Measurements from ENCODE around the gene DNAJA3. TPM values are rescaled to one million over a fixed set of nuclear protein-coding genes. Genes with fewer than 3 reads are reported as not detected.
A peak's percentile ranks its signal among the peaks of the same experiment; 100 is the strongest.

Gene DNAJA3
- total and polyA plus RNA-seq, 2 of the 4 experiments (the other 2 are of a cell fraction): 38.0 to 40.2 TPM

- DNase-seq (no peak), ATAC-seq (ENCODE audit: low read depth) (peak; percentile 42)
- Histone ChIP-seq H3K4me1 (ENCODE audit: control insufficient read depth, insufficient read depth, low read length) (peaks cover 19% of the 10 kb centered on the region), H3K4me3 (ENCODE audit: insufficient read depth, low read depth, low read length) (no peak overlapping the region), H3K9ac (ENCODE audit: low read depth, low read length) (peak overlapping the region; percentile 41; the same call in 1 of the 2 replicates), H4K20me1 (ENCODE audit: insufficient read depth, low read length) (peaks cover 6% of the 10 kb centered on the region), H3K18ac (ENCODE audit: low read depth, low read length) (peak overlapping the region; percentile 16; the same call in 1 of the 2 replicates), H3K14ac (replicated peaks; ENCODE audit: low read depth, low read length) (peak overlapping the region; percentile 15), H3K27me3 (ENCODE audit: control insufficient read depth, insufficient read depth, low read length) (no peaks in the 10 kb centered on the region), H4K5ac (ENCODE audit: low read depth, low read length) (peak overlapping the region; percentile 27; the same call in 1 of the 2 replicates), H4K8ac (ENCODE audit: low read depth in 2 of 2, low read length in 2 of 2) (peak overlapping the region in 1 of 2 experiments; percentile 12; a peak in 2 of 4 replicates), H2BK5ac (ENCODE audit: low read depth, low read length, poor library complexity, severe bottlenecking) (peak overlapping the region; percentile 87), H3K23ac (ENCODE audit: low read depth, low read length) (peak overlapping the region; percentile 60), H2BK15ac (ENCODE audit: low read depth, low read length) (peak overlapping the region; percentile 9; the same call in 2 of the 3 replicates), H3K56ac (ENCODE audit: extremely low read depth, insufficient read depth, low read length) (0 out of 2 replicates have a peak overlapping the region, but pooled peaks have one; percentile 11), H3K79me1 (ENCODE audit: low read depth in 1 of 2, low read length in 2 of 2) (peaks cover 0 to 29% of the 10 kb centered on the region in 2 experiments; a peak in 1 of 4 replicates), H3K27ac (ENCODE audit: insufficient read depth, low read length) (peak overlapping the region; percentile 69), H2BK120ac (ENCODE audit: low read depth, low read length) (peak overlapping the region; percentile 78), H2BK20ac (ENCODE audit: low read depth, low read length) (peak overlapping the region; percentile 78; the same call in 1 of the 2 replicates), H3K4me2 (ENCODE audit: low read depth, low read length) (peak overlapping the region; percentile 2; the same call in 1 of the 2 replicates), H3K4ac (ENCODE audit: low read depth, low read length) (peak overlapping the region; percentile 83), H3K9me3 (ENCODE audit: control insufficient read depth, insufficient read depth, low read length) (no peaks in the 10 kb centered on the region), H2AK9ac (replicated peaks; ENCODE audit: low read depth, low read length, poor library complexity) (peak overlapping the region; percentile 46), H4K91ac (ENCODE audit: insufficient read depth, low read depth, low read length) (peak overlapping the region; percentile 56), H2AFZ (replicated peaks; ENCODE audit: low read length, poor library complexity) (peak overlapping the region; percentile 58), H2AK5ac (ENCODE audit: low read depth, low read length) (peak overlapping the region; percentile 85), H3K9me1 (ENCODE audit: insufficient read depth, low read length) (peaks cover 12% of the 10 kb centered on the region), H3K36me3 (ENCODE audit: control insufficient read depth, insufficient read depth, low read length) (peaks cover 37% of the 10 kb centered on the region)
- BruUV-seq (replicated peaks): no TSS peak
- TF ChIP-seq RFX5 (IDR thresholded peaks at IDR 0.05; ENCODE audit: low read depth, low read length): no peak
- TF ChIP-seq MAFK (IDR thresholded peaks at IDR 0.05; ENCODE audit: low read depth, low read length): no peak
- TF ChIP-seq ELK1 (IDR thresholded peaks at IDR 0.05; ENCODE audit: borderline replicate concordance, low read depth, low read length): no peak
- no peak for TF ChIP-seq POLR2A (IDR thresholded peaks at IDR 0.05; ENCODE audit: low read depth, low read length)
- no peak for TF ChIP-seq NFE2L2 (IDR thresholded peaks at IDR 0.05; ENCODE audit: low read depth, low read length)
- TF ChIP-seq CHD1 (IDR thresholded peaks at IDR 0.05; ENCODE audit: low read depth, low read length): no peak
- no peak for TF ChIP-seq RAD21 (IDR thresholded peaks at IDR 0.05; ENCODE audit: low read length)
- TF ChIP-seq RCOR1 (IDR thresholded peaks at IDR 0.05; ENCODE audit: insufficient replicate concordance, low read length): no peak
- no peak for TF ChIP-seq MAZ (IDR thresholded peaks at IDR 0.05; ENCODE audit: borderline replicate concordance, low read depth, low read length)
- TF ChIP-seq MXI1 (IDR thresholded peaks at IDR 0.05; ENCODE audit: borderline replicate concordance, low read depth, low read length): no peak
- TF ChIP-seq CEBPB (IDR thresholded peaks at IDR 0.05; ENCODE audit: low read depth, low read length): no peak
- no peak for TF ChIP-seq FOS (IDR thresholded peaks at IDR 0.05; ENCODE audit: low read depth, low read length)
- dilution Hi-C loops (cut with HindIII; ENCODE audit: low sequenced_read_pairs, unreplicated experiment): no loop called here
- 92% methylated on average over 18 of the region's 22 CpGs; no CpG with 5 or more reads in 1 of the 2 experiments for WGBS, 2 experiments (ENCODE audit: extremely low coverage in 2 of 2, insufficient read length in 1 of 2)
- CTCF ChIA-PET: interaction anchor here (1.6 kb wide), 1 partner anchor 12 kb away, joined by 4 read pairs; the partner anchor contains the start of gene HMOX2
- intact Hi-C loops (cut with micrococcal nuclease): no loop called here
- in situ Hi-C loops (cut with MboI; ENCODE audit: low sequenced_read_pairs): no loop called here
- POLR2A ChIA-PET (ENCODE audit: unreplicated experiment): interaction anchor here (0.6 kb wide), 1 partner anchor 142 kb away, joined by 6 read pairs; no protein-coding TSS in a partner anchor
Measured at GRCh38 chr16:4463522-4464163, 38.0 kb downstream of the DNAJA3 start.
